Peyer's patch (tissue), 4 donors: Measurements from ENCODE around the gene ZFC3H1. TPM values are rescaled to one million over a fixed set of nuclear protein-coding genes. Genes with fewer than 3 reads are reported as not detected.
"Not testable (repeated sequence)": the region's sequence is repeated elsewhere in the genome, so short reads cannot be mapped to it uniquely, and the experiment has no call there.

Experiments used
- DNase-seq, 3 donors: peaks; one replicate each; pipeline ENCODE4 v3.0.0-alpha.2; 2017 to 2019
- H3K27ac ChIP-seq, 4 donors: fragments of 200-600 bp; sonication (generic); one replicate each; pipeline ENCODE4 v1.5.1; 2016 to 2019
- H3K27me3 ChIP-seq, 2 donors: fragments of 200-600 bp; sonication (generic); one replicate each; pipeline ENCODE4 v1.5.1; 2019
- H3K36me3 ChIP-seq, 3 donors: fragments of 200-600 bp; sonication (generic); one replicate each; pipeline ENCODE4 v1.5.1; 2016 to 2019
- H3K4me1 ChIP-seq, 4 donors: fragments of 200-600 bp; sonication (generic); one replicate each; pipeline ENCODE4 v1.5.1; 2016 to 2019
- H3K4me3 ChIP-seq, 4 donors: fragments of 200-600 bp; sonication (generic); 1 replicate in 3 of 4; 2 replicates in 1 of 4; pipeline ENCODE4 v1.5.1; 2016 to 2019; ENCODE audit warnings: mild to moderate bottlenecking in 1 of 4
- H3K9me3 ChIP-seq, 4 donors: fragments of 200-600 bp; sonication (generic); one replicate each; pipeline ENCODE4 v1.5.1; 2016 to 2019; ENCODE audit warnings: mild to moderate bottlenecking in 1 of 4
- POLR2A ChIP-seq, 2 donors: fragments of 450-650 bp; IDR thresholded peaks; one replicate each; pipeline ENCODE4 v1.5.1; 2017; ENCODE audit warnings: antibody characterized with exemption in 2 of 2, mild to moderate bottlenecking in 2 of 2, moderate library complexity in 2 of 2
- total RNA-seq, 4 donors: library from RNA; depleted of rRNA; stranded (reverse); fragments of >200 nt; gene quantifications; one replicate each; pipeline ENCODE4 v1.1.0, GENCODE V29; 2016
- TF ChIP-seq, protein P1 (sequence below), 6 experiments: fragments of 450-650 bp in 4 of 6; fragments of 200-600 bp in 2 of 6; sonication (generic) in 1 of 6; IDR thresholded peaks; one replicate each; pipeline ENCODE4 v1.5.1; 2017 to 2019; ENCODE audit warnings: antibody characterized with exemption in 6 of 6, mild to moderate bottlenecking in 3 of 6, moderate library complexity in 1 of 6

ZFC3H1 gene
- total RNA-seq, 4 donors from 2014 or later: 131 to 309 (median 156) TPM

DNA sequence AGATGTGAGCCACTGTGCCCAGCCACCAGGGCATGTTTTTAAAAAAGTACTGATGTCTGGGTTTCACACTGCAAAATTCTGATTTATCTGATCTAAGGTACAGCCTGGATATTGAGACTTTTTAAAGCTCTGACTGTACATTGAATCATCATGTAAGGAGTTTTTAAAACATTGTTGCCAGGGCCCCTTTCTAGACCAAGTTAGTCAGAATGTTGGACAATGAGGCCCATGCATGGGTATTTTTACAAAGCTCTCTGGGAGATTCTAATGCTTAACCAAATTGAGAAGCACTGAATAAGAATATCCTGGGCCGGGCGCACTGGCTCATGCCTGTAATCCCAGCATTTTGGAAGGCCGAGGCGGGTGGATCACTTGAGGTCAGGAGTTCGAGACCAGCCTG lies 38.9 kb upstream of the ZFC3H1 start:
- Histone ChIP-seq H3K4me3 (no peak overlapping the region), H3K4me1 (no peaks in the 10 kb centered on the region), H3K9me3 (no peaks in the 10 kb centered on the region), H3K27ac (no peak overlapping the region), H3K36me3 (peaks cover 0 to 51% (median 0%) of the 10 kb centered on the region in 3 donors), H3K27me3 (no peaks in the 10 kb centered on the region)
- DNase-seq: no peak
- TF ChIP-seq, protein P1, sequence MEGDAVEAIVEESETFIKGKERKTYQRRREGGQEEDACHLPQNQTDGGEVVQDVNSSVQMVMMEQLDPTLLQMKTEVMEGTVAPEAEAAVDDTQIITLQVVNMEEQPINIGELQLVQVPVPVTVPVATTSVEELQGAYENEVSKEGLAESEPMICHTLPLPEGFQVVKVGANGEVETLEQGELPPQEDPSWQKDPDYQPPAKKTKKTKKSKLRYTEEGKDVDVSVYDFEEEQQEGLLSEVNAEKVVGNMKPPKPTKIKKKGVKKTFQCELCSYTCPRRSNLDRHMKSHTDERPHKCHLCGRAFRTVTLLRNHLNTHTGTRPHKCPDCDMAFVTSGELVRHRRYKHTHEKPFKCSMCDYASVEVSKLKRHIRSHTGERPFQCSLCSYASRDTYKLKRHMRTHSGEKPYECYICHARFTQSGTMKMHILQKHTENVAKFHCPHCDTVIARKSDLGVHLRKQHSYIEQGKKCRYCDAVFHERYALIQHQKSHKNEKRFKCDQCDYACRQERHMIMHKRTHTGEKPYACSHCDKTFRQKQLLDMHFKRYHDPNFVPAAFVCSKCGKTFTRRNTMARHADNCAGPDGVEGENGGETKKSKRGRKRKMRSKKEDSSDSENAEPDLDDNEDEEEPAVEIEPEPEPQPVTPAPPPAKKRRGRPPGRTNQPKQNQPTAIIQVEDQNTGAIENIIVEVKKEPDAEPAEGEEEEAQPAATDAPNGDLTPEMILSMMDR (IDR thresholded peaks at IDR 0.05): no peak
- TF ChIP-seq POLR2A (IDR thresholded peaks at IDR 0.05): no peak

DNA sequence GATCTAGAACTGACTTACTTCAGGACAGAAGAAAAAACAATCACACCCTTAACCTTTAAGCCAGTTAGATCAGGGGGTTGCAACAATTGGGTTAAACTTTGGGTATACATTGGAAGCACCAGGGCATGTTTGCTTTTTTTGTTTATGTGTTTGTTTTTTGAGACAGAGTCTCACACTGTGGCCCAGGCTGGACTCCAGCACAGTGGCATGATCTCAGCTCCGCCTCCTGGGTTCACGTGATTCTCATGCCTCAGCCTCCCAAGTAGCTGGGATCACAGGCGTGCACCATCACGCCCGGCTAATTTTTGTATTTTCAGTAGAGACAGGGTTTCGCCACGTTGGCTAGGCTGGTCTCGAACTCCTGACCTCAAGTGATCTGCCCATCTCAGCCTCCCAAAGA lies 38.5 kb upstream of the ZFC3H1 start:
- not testable (repeated sequence) for DNase-seq, H3K27me3 ChIP-seq, H3K4me3 ChIP-seq, H3K27ac ChIP-seq, H3K9me3 ChIP-seq, H3K4me1 ChIP-seq
- peaks cover 0 to 51% (median 0%) of the 10 kb centered on the region in 3 donors for H3K36me3 ChIP-seq

DNA sequence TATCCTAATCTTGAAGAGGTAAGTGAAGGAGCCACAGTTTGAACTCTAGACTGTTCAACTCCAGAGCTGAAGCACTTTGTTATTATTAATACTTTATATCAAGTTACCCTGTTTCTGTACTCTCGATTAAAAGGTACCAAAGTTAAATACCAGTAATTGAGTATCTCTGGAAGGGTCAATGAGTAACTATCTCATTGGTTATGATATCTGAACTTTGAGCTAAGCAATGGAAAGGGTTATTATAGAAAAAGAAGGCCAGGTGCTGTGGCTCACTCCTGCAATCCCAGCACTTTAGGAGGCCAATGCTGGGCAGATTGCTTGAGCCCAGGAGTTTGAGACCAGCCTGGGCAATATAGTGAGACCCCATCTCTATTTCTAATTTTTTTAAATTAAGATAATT lies 32.1 kb upstream of the ZFC3H1 start:
- no peak for TF ChIP-seq POLR2A (IDR thresholded peaks at IDR 0.05)
- TF ChIP-seq, protein P1 (IDR thresholded peaks at IDR 0.05): no peak
- H3K27ac ChIP-seq: peak overlapping the region in 2 of 4 donors; percentile 56 to 74

DNA sequence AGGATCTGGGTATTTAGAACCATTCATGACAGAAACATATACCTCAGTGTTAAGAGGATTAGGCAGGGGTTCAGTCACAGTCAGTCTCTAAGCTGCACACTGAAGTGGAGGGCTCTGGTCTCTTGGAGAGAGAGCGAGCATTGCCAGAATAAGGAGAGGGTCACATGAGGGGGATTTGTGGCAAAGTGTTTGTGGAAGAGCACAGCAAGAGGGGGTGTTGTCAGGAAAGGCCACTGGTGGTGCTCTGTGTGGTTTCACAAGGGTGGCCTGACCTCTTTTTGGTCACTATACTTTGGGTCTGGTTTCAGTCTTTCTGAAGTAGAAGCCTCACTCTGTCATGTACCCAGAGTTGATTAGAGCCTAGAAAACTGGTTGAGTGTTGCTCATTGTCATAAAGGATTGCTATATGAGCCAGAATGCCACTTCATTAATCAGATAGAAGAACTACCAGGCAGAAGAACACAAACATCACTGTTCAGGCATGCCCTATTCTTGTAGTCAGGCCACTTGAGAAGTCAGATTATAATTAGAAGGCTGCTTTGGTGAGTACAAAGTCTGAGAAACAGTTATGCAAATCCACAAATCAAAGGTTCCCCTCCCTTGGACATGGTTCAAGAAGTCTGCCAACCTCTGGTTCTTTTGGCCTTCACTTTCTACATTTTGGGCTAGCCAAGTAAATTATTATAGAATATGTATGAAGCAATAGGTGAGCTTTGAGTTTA lies 30.6 kb upstream of the ZFC3H1 start:
- Histone ChIP-seq H3K9me3 (no peaks in the 10 kb centered on the region), H3K27me3 (no peaks in the 10 kb centered on the region), H3K27ac (peak overlapping the region; percentile 65 to 86 (median 71)), H3K36me3 (peaks cover 0 to 24% (median 0%) of the 10 kb centered on the region in 3 donors), H3K4me3 (no peak overlapping the region), H3K4me1 (peaks cover 0 to 34% (median 6%) of the 10 kb centered on the region in 4 donors)
- TF ChIP-seq POLR2A (IDR thresholded peaks at IDR 0.05): peak in 1 of 2 donors; percentile 40
- TF ChIP-seq, protein P1 (IDR thresholded peaks at IDR 0.05): no peak
- DNase-seq: no peak

More for the DNA sequence above, 32.1 kb upstream of the ZFC3H1 start:
- no peaks in the 10 kb centered on the region for H3K27me3 ChIP-seq
- H3K4me3 ChIP-seq: peak overlapping the region in 1 of 4 donors; percentile 15
- H3K36me3 ChIP-seq: peaks cover 0 to 35% (median 0%) of the 10 kb centered on the region in 3 donors
- no peaks in the 10 kb centered on the region for H3K9me3 ChIP-seq
- peaks cover 0 to 32% (median 6%) of the 10 kb centered on the region in 4 donors for H3K4me1 ChIP-seq
- no peak for DNase-seq

DNA sequence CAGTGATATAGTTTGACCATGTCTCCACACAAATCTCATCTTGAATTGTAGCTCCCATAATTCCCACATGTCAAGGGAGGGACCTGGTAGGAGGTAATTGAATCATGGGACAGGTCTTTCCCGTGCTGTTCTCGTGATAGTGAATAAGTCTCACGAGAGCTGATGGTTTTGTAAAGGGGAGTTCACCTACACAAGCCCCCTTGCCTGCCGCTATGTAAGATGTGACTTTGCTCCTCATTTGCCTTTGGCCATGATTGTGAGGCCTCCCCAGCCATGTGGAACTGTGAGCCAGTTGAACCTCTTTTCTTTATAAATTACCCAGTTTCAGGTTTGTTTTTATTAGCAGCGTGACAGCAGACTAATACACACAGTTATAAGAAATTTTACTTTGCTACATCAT lies 30.0 kb upstream of the ZFC3H1 start:
- H3K4me1 ChIP-seq: peaks cover 0 to 39% (median 6%) of the 10 kb centered on the region in 4 donors
- not testable (repeated sequence) for H3K27me3 ChIP-seq, DNase-seq, H3K4me3 ChIP-seq, H3K9me3 ChIP-seq
- peaks cover 0 to 18% (median 0%) of the 10 kb centered on the region in 3 donors for H3K36me3 ChIP-seq
- H3K27ac ChIP-seq: peak overlapping the region; percentile 65 to 86 (median 71)

DNA sequence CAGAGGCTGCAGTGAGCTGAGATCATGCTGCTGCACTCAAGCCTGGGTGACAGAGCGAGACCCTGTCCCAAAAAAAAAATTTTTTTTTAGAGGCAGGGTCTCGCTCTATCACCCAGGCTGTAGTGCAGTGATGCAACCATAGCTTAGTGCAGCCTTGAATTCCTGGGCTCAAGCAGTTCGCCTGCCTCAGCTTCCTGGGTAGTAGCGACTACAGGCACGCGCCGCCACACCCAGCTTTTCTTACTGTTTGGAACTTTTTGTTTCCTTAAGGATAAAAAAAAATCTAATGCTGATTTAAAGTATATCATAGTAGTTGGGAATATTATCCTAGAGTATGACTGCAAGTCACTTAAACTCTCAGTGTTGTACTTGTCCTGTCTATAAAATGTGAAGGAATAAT lies 29.5 kb upstream of the ZFC3H1 start:
- Histone ChIP-seq H3K4me3 (no peak overlapping the region), H3K9me3 (no peaks in the 10 kb centered on the region), H3K4me1 (peaks cover 0 to 44% (median 6%) of the 10 kb centered on the region in 4 donors), H3K27me3 (no peaks in the 10 kb centered on the region), H3K36me3 (peaks cover 0 to 16% (median 0%) of the 10 kb centered on the region in 3 donors), H3K27ac (peak overlapping the region; percentile 65 to 86 (median 71))
- TF ChIP-seq, protein P1 (IDR thresholded peaks at IDR 0.05): no peak
- no peak for TF ChIP-seq POLR2A (IDR thresholded peaks at IDR 0.05)
- peak in 2 of 3 donors; percentile 60 to 70 for DNase-seq
